ENCODE results near the gene SIGLEC7.
A peak's percentile ranks its signal among the peaks of the same experiment; 100 is the strongest.

SIGLEC7 gene

DNA sequence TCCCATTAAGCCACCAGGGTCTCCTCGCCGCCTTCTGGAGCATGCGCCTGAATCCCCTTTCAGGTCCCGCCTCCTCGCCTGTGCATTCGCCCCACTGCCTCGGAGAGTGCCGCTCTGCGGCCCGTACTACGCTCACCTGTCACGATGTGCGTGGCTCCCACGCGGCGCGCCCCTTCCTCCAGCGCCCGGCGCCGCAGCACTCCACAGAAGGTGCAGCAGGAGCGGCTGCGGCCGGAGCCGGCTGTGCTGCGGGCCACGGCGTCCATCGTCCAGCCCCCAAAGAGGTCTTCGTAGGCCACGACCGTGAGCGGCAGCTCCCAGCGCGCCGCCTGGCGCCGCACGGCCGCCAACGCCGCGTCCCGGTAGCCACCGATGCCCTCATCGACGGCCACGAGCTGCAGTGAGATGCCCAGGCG, 38.2 kb upstream of the SIGLEC7 start:
- TF ChIP-seq, protein P1, sequence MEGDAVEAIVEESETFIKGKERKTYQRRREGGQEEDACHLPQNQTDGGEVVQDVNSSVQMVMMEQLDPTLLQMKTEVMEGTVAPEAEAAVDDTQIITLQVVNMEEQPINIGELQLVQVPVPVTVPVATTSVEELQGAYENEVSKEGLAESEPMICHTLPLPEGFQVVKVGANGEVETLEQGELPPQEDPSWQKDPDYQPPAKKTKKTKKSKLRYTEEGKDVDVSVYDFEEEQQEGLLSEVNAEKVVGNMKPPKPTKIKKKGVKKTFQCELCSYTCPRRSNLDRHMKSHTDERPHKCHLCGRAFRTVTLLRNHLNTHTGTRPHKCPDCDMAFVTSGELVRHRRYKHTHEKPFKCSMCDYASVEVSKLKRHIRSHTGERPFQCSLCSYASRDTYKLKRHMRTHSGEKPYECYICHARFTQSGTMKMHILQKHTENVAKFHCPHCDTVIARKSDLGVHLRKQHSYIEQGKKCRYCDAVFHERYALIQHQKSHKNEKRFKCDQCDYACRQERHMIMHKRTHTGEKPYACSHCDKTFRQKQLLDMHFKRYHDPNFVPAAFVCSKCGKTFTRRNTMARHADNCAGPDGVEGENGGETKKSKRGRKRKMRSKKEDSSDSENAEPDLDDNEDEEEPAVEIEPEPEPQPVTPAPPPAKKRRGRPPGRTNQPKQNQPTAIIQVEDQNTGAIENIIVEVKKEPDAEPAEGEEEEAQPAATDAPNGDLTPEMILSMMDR (IDR thresholded peaks at IDR 0.05; ENCODE audit: control insufficient read depth, insufficient read depth, low read depth, low read length, missing control alignments), result no peak
- DNase-seq (ENCODE audit: low read depth), result no peak

DNA sequence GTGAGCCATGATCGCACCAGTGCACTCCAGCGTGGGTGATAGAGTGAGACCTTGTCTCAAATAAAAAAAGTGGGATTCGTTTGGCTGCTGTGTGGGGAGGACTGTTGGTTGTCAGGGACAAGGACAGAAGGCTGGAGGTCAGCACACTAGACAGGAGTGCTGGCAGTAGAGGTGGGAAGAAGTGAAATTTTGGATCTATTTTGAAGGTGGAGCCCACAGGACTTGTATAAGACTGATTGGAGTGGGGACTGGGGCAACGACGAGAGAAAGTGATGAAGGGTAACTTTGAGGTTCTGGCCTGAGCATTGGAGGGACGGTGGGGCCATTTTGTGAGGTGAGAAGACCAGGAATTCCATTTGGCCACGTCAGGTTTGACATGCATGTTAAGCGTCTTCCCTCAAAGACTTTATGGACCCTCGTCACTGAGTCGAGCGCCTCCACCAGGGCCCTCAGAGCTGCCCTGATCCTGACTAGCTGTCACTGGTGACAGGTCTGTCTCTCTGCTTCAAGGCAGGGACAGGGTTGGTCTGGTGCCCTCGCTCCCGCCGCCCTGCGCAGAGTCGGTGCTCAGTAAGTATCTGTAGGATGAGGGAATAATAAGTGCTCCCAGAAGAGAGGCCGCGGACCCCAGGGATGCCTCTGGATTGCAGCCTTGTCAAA, 34.6 kb upstream of the SIGLEC7 start:
- DNase-seq (ENCODE audit: low read depth), result no peak

More for the DNA sequence above, 38.2 kb upstream of the SIGLEC7 start:
- H3K4me3 ChIP-seq (ENCODE audit: control insufficient read depth, low read depth, low read length), result no peak overlapping the region

DNA sequence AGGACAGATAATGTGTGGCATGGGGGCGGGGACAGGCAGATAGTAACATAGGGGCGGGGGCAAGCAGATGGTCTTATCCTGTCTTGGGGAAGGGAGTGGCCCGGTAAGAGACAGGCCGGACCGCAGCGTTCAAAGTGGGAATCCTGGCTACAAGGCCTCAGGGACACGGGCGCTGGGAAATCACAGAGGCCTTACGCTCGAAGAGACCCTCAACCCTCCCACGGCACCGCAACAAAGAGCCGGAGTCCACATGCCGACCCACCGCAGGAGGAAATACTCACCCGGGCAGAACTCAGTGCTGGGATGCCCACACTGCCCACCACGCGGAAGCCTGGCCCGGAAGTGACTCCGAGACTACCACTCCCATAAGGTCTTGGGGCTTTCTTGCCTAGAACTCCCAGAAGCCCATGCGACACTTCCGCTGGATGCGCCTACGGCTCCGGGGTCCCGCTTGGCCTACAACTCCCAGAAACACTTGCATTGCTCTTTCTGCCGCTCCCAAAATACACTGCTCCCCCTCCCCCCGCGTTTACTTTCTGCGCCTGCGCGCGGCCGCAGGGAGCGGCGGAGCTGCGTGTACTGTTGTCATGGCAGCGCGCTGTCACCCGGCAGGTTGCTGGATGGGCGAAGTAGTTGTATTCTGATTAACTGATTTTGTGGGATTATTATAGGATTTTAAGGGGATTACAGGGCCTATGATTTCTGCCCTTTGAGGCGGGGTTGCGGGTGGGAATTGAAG, 33.9 kb upstream of the SIGLEC7 start, which contains the start of gene CTU1:
Gene CTU1, minus strand, starts transcription at position 344 of the 739 bp plus-strand sequence. CDS start 3,840 bp downstream, outside the sequence.
- H3K4me3 ChIP-seq (ENCODE audit: control insufficient read depth, low read depth, low read length), result peak within 1 kb of the TSS; percentile 92
- DNase-seq (ENCODE audit: low read depth), result peak; percentile 98
- TF ChIP-seq, protein P1 (IDR thresholded peaks at IDR 0.05; ENCODE audit: control insufficient read depth, insufficient read depth, low read depth, low read length, missing control alignments), result no peak

More for the DNA sequence above, 34.6 kb upstream of the SIGLEC7 start:
- H3K4me3 ChIP-seq (ENCODE audit: control insufficient read depth, low read depth, low read length), result peak overlapping the region; percentile 92
- TF ChIP-seq, protein P1 (IDR thresholded peaks at IDR 0.05; ENCODE audit: control insufficient read depth, insufficient read depth, low read depth, low read length, missing control alignments), result no peak

DNA sequence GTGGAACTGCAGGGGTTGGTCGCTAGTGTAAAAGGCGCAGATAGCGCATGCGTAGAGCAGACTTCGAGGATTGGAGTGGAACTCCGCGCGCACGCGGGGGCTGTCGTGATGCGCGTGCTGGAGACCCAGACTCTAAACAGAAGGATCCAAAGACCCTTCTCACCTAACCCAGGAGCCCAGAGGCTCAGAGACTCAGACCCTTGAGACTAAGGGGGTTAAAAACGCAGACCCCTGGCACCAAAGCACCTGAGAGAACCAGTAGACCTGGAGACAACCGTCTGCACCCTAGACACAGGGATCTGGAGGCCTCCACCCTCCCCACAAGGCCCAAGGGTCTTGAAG, 33.3 kb upstream of the SIGLEC7 start:
- TF ChIP-seq, protein P1 (IDR thresholded peaks at IDR 0.05; ENCODE audit: control insufficient read depth, insufficient read depth, low read depth, low read length, missing control alignments), result no peak
- H3K4me3 ChIP-seq (ENCODE audit: control insufficient read depth, low read depth, low read length), result peak overlapping the region; percentile 92
- no peak for DNase-seq (ENCODE audit: low read depth)

DNA sequence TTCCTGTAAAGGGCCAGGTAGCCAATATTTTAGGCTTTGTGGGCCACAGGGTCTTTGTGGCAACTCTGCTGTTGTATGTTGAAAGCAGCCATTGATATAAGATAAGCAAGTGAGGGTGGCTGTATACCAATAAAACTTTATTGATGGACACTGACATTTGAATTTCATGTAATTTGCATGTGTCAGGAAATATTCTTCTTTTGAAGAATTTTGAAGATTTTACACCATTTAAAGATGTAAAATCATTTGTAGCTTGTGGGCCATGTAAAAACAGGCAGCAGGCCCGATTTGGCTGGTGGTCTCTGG, 31.5 kb upstream of the SIGLEC7 start:
- TF ChIP-seq, protein P1 (IDR thresholded peaks at IDR 0.05; ENCODE audit: control insufficient read depth, insufficient read depth, low read depth, low read length, missing control alignments), result no peak
- DNase-seq (ENCODE audit: low read depth), result no peak
- H3K4me3 ChIP-seq (ENCODE audit: control insufficient read depth, low read depth, low read length), result no peak overlapping the region

DNA sequence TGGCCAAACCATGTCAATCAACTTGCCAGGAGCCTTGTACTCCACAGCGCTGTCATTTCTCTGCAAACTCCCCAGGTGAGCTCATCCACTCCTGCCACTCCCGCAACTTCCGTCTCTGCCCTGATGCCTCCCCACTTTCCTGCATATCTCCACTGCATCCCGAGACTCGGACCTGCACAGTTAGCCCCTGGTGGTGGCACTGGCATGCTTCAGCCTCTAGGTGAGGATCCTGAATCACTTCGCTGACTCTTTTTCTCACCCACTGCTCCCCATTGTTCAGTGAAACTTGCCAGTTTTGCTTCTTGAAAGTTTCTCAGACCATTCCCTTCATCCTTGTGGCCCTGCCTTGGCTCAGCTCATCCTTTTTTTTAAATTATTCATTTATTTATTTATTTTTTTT, 30.5 kb upstream of the SIGLEC7 start:
- TF ChIP-seq, protein P1 (IDR thresholded peaks at IDR 0.05; ENCODE audit: control insufficient read depth, insufficient read depth, low read depth, low read length, missing control alignments), result peak; percentile 17
- DNase-seq (ENCODE audit: low read depth), result no peak
- no peak overlapping the region for H3K4me3 ChIP-seq (ENCODE audit: control insufficient read depth, low read depth, low read length)
